Epithelial cell of prostate (primary cell): ENCODE data around the gene VPS35.
A peak's percentile ranks its signal among the peaks of the same experiment; 100 is the strongest.

Experiments used
- DNase-seq: peaks from one replicate; pipeline ENCODE4 v3.0.0-alpha.2; 2011; ENCODE audit warnings: low read depth, low spot score
- H3K27ac ChIP-seq: fragments of 450-650 bp; 2 replicates; pipeline ENCODE4 v1.5.1; 2017; ENCODE audit warnings: mild to moderate bottlenecking

The VPS35 gene

DNA sequence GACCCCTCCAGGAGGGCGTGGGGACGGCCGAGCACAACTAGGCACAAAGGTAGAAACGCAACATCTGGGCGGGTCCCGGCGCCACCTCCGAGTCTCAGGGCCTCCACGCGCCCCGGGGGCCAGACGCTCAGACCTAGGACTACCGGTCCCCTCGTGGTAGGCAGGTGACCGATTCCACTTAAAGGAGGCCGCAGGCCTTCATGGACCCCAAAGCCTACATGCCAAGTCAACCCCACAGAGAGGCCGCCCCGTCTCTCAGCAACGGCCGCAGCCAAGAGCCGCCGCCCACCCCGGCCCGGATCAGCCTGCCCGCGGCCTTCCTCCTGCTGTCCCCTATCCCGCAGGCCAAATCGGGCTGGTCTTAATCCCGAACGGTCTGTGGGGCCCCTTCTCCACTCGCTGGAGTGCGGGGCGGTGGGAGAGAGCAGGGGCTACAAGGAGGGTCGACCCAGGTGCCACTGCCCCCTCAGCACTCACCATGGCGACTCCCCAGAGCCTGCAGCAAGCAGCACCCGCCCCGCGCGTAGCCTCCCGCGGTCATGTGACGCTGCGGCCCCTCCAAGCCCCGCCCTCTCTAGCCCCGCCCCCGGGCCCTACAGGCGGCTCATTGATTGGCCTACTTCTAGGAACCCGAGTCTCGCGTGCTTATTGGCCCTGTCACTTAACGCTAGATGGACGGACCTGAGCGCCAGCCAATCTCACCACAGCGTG lies at the start of gene VPS35:
Gene VPS35 (minus strand): TSS at position 525 of the 711 bp plus-strand sequence. CDS start 45 bp downstream, at position 480.
- DNase-seq = peak; percentile 95
- H3K27ac ChIP-seq = peak within 1 kb of the TSS; percentile 87

DNA sequence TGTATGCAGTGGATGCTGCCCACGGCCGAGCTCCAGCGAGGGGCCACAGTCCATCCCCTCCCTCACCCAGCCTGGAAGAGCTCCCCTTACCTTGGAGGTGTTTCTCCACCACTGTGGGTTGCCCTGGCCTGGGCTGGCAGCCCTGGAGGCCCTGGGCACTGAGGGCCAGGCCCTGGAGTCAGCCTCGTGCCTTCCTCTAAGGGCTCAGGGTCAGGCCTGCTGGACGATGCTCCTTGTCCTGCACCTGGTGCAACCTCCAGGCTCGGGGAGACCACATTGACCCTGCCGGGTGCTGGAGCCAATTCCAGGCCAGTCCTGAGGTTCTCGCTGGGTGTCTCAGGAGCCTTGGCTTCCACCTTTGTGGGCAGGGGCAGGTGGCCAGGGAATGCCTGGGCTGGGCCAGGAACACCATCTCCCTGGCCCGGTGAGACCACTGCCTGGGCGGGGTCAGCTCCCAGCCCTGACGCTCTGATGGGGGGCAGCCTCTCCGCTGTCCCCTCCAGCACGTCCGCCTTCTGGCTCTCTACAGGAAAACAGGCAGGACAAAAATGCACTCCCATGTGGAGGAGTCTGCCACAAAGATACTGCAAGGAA lies 48.7 kb upstream of the VPS35 start:
- H3K27ac ChIP-seq = no peak overlapping the region
- no peak for DNase-seq

DNA sequence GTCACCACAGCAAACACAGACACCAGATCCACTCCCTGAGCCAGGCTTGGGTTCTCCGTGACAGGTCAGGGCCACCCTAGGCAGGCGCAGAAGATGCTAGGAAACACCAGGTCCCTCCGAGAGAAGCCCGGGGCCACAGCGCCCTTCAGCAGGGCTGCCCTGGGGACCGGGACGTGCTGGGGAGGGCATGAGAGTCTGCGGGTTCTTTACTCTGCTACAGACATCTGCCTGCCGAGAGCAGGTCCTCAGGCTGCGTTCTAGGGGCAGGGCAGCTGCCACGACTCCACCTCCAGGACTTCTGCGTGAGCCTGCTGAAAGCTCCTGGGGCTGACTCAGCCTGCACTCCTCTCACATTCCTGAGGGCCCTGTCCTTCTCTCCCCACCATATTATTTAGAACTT lies 47.7 kb upstream of the VPS35 start:
- no peak for DNase-seq
- no peak overlapping the region for H3K27ac ChIP-seq

DNA sequence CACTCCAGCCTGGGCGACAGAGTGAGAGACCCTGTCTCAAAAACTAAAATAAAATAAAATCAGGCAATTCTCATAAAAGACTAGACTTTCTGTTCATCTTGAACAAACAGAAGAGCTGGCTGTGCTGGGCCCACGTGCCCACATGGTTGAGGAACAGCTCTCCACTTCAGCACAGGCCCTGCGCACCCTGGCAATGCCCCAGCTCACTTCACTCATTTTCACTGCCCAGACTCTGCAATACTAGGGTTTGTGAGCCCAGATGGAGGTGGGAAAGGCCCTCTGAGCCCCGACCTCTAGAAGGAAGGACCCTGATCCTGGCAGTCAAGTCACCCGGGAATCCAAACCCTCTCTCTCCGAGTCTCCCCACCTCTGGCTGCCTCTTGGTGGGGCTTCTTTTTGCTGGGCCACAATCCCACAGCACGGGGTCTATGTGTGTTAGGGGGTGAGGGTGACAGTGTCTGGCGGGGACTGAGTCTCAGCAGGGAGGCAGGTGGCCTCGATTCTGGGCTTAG lies 44.4 kb upstream of the VPS35 start:
- H3K27ac ChIP-seq = no peak overlapping the region
- no peak for DNase-seq

GRCh38 chr16:46732561-46732960 lies 43.6 kb upstream of the VPS35 start:
- no peak for DNase-seq
- H3K27ac ChIP-seq = no peak overlapping the region

- no peak overlapping the region for H3K27ac ChIP-seq
- no peak for DNase-seq
Observed at GRCh38 chr16:46731691-46732555, 42.9 kb upstream of the VPS35 start.

DNA sequence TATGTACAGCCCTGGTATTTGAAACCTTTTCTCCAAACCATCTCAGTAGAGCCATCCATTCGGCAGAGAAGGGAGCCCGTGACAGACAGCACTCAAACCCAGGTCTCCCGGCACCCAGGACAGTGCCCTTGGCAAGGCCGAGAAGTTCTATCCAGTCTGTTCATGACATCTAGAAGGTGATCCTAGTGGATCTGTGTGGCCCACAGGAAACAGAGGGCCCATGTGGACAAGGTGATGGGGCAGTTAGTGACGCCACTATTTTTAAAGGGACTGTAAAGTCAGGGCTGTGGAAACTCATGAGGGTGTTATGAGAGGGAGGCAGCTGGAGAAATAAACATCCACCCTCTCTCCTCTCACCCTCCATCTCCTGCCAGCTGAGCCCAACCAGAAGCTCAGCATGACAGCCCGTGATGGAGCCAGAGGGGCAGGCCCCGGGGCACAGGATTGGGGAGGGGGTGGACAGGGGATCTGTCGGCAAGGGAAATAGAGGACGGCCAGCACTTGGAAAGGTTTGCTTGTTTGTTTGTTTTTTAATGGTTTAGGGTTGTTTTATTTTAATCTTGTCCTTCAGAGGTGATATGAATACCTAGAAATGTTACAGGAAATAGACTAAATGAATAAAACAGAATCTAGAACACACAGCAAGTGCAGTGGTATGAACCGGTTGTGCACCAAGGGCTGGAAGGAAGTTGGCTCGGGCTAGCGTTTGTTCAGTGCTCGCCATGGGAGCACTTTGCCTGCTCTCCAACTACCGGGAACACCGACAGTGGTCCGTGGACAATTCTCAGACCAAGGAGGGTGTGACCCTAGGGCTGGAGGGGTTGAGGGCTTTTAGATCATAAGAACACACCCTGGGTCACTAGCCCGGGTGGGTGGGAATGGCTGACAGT lies 42.1 kb upstream of the VPS35 start:
- DNase-seq = no peak
- H3K27ac ChIP-seq = no peak overlapping the region

DNA sequence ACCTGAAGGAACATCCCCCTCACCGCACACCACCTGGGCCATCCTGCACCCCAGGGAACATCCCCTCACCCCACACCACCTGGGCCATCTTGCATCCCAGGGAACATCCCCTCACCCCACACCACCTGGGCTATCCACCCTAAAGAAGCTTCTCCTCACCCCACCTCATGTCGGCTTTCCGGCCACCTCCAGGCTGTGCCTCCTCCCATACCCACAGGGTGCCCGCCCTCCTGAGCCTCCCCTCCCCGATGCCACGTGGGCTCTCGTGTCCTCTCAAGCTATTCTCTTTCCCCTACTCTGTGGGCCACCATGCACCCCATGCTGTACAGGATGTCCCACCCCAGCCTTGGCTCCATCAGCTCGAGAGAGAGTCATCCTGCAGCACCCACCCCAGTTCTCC lies 41.1 kb upstream of the VPS35 start:
- no peak for DNase-seq
- no peak overlapping the region for H3K27ac ChIP-seq

- DNase-seq = no peak
- H3K27ac ChIP-seq = no peak overlapping the region
Observed at GRCh38 chr16:46729326-46729995, 40.5 kb upstream of the VPS35 start.

DNA sequence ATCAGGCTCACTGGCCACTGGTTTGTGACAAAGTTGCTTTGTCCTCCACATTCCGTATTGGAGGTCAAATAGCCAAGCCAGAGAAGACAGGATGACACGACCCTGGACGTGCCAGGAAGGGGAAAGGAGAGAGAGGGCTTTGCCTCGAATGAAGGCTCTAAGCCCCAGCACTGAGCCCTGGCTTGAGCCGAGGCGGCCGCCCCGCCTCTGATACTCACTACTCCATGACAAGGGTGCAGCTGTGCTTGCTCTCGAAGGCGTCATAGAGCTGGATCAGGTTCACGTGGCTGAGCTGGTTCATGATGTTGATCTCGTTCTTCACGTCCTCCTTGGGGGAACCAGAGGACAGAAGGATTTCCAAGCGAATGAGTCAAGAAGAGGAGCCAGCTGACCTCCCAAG lies 39.8 kb upstream of the VPS35 start:
- H3K27ac ChIP-seq = no peak overlapping the region
- DNase-seq = no peak

DNA sequence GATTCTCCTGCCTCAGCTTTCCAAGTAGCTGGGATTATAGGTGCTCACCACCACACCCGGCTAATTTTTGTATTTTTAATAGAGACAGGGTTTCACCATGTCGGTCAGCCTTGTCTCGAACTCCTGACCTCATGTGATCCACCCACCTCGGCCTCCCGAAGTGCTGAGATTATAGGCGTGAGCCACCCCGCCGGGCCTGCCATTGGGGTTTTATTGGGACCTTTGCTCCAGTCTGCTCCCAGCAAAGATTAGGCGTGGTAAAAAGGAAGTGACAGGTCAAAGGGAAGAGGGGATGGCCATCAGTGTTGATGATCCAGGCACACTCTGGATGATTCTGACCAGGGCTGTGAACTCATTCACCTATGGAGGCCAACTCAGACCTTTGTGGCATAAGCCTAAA lies 38.7 kb upstream of the VPS35 start:
- H3K27ac ChIP-seq = no peak overlapping the region
- DNase-seq = no peak

GRCh38 chr16:46727184-46727583 lies 38.2 kb upstream of the VPS35 start:
- no peak for DNase-seq
- no peak overlapping the region for H3K27ac ChIP-seq

DNA sequence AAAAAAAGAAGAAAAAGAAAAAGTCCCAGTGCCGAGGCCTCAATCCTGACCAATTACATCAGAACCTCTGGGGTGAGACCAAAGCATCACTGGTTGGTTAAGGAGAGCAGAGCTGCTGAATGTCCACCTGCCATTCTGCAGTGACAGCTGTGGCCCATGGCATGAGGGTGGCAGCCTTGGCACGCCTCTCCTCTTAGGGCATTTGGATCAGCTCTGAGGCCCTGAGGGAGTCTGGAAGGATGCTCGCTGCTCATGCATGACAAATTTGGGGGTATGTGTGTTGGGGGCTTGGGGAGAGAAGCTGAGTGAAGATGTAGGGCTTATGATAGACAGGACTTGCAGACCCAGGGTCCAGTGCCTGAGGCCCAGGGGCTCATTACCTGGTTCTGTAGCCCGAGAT lies 32.9 kb upstream of the VPS35 start:
- no peak overlapping the region for H3K27ac ChIP-seq
- no peak for DNase-seq

GRCh38 chr16:46720619-46721018 lies 31.6 kb upstream of the VPS35 start:
- no peak overlapping the region for H3K27ac ChIP-seq
- DNase-seq = no peak

- H3K27ac ChIP-seq = no peak overlapping the region
- DNase-seq = no peak
Observed at GRCh38 chr16:46719528-46719927, 30.6 kb upstream of the VPS35 start.

DNA sequence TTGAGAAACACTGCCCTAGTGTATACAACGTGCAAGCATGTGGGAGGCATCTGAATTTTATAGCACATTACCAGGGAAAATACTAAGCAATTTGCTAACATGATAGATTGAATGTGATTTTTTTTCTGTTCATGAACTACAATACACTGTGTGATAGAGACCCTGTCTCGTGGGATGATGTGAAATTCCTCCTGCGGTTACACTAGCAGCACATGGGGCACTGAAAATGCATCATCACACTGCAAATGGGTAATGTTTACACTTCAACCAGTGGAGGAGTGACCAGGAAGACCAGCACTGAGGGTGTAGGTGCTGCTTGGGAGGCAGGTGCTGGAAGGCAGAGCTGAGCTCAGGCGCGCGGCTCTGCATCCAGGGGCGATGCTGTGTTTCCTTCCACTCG lies 29.2 kb upstream of the VPS35 start:
- no peak overlapping the region for H3K27ac ChIP-seq
- no peak for DNase-seq

DNA sequence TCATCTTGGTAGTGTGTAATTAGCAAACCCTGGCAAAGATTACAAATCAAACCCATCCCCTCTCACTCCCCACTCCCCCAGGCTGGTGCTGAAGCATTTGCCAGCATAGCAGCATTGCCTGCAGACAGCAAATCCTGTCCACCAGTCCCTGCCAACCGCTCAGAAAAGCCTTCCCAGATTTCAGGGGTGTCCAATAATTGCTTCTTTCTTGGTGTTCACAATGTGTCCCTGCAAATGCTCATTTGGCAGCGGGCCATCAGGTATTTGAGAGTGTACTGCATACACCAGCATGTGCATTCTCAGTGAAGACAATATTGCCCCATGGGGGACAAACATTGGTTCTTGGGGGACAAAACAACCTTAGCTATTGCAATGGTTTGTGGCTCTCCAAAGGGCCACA lies 28.7 kb upstream of the VPS35 start:
- H3K27ac ChIP-seq = no peak overlapping the region

GRCh38 chr16:46715769-46716305 lies 26.9 kb upstream of the VPS35 start:
- no peak overlapping the region for H3K27ac ChIP-seq
- no peak for DNase-seq

More for the DNA sequence above, 28.7 kb upstream of the VPS35 start:
- DNase-seq = no peak
